Measurements from ENCODE around the gene RERE.
"Not testable (repeated sequence)": the region's sequence is repeated elsewhere in the genome, so short reads cannot be mapped to it uniquely, and the experiment has no call there.

The RERE gene

GRCh38 chr1:8604041-8604945 lies 213.1 kb downstream of the RERE start:
- H3K27me3 Mint-ChIP-seq, result no peaks in the 10 kb centered on the region
- peaks cover 0 to 4% of the 10 kb centered on the region in 2 donors for H3K9me3 Mint-ChIP-seq
- DNase-seq, result peak; percentile 39 to 52
- peak overlapping the region; percentile 75 to 90 for H3K27ac Mint-ChIP-seq
- peaks cover 40% of the 10 kb centered on the region for H3K4me1 Mint-ChIP-seq
- H3K4me3 Mint-ChIP-seq, result peak overlapping the region; percentile 83 to 86
- peak; percentile 96 for ATAC-seq

- H3K9me3 Mint-ChIP-seq, result peaks cover 0 to 4% of the 10 kb centered on the region in 2 donors
- peak overlapping the region in 1 of 2 donors; percentile 87 for H3K27ac Mint-ChIP-seq
- ATAC-seq (no peak), DNase-seq (no peak)
- H3K27me3 Mint-ChIP-seq, result no peaks in the 10 kb centered on the region
- peaks cover 44% of the 10 kb centered on the region for H3K4me1 Mint-ChIP-seq
- peak overlapping the region; percentile 83 to 86 for H3K4me3 Mint-ChIP-seq
Observed at GRCh38 chr1:8603220-8603616, 214.2 kb downstream of the RERE start.

GRCh38 chr1:8602471-8603219 lies 214.8 kb downstream of the RERE start:
- DNase-seq, result no peak

GRCh38 chr1:8600336-8600735 lies 217.1 kb downstream of the RERE start:
- Mint-ChIP-seq H3K4me1 (peaks cover 60% of the 10 kb centered on the region), H3K9me3 (peaks cover 0 to 4% of the 10 kb centered on the region in 2 donors), H3K27me3 (no peaks in the 10 kb centered on the region), H3K4me3 (no peak overlapping the region), H3K27ac (no peak overlapping the region)
- DNase-seq, result no peak
- ATAC-seq, result no peak

More at GRCh38 chr1:8602471-8603219, 214.8 kb downstream of the RERE start:
- ATAC-seq, result no peak
- Mint-ChIP-seq H3K4me1 (peaks cover 46% of the 10 kb centered on the region), H3K4me3 (peak overlapping the region; percentile 40 to 48), H3K9me3 (peaks cover 0 to 4% of the 10 kb centered on the region in 2 donors), H3K27ac (no peak overlapping the region), H3K27me3 (no peaks in the 10 kb centered on the region)

GRCh38 chr1:8599646-8600212 lies 217.7 kb downstream of the RERE start:
- Mint-ChIP-seq H3K27ac (no peak overlapping the region), H3K9me3 (peaks cover 0 to 4% of the 10 kb centered on the region in 2 donors), H3K27me3 (no peaks in the 10 kb centered on the region), H3K4me1 (peaks cover 54% of the 10 kb centered on the region), H3K4me3 (no peak overlapping the region)
- ATAC-seq (no peak), DNase-seq (no peak)

GRCh38 chr1:8598783-8599182 lies 218.7 kb downstream of the RERE start:
- Mint-ChIP-seq H3K4me3 (no peak overlapping the region), H3K27ac (no peak overlapping the region), H3K4me1 (peaks cover 45% of the 10 kb centered on the region), H3K9me3 (peaks cover 4 to 8% of the 10 kb centered on the region in 2 donors), H3K27me3 (no peaks in the 10 kb centered on the region)
- DNase-seq (no peak), ATAC-seq (no peak)

GRCh38 chr1:8598060-8598724 lies 219.2 kb downstream of the RERE start:
- peak overlapping the region in 1 of 2 donors; percentile 31 for H3K27ac Mint-ChIP-seq
- ATAC-seq (no peak), DNase-seq (no peak)
- peaks cover 10 to 14% of the 10 kb centered on the region in 2 donors for H3K9me3 Mint-ChIP-seq
- H3K4me3 Mint-ChIP-seq, result no peak overlapping the region
- peaks cover 39% of the 10 kb centered on the region for H3K4me1 Mint-ChIP-seq
- H3K27me3 Mint-ChIP-seq, result no peaks in the 10 kb centered on the region

GRCh38 chr1:8597455-8597854 lies 220.0 kb downstream of the RERE start:
- Mint-ChIP-seq H3K27ac (peak overlapping the region in 1 of 2 donors; percentile 48), H3K9me3 (peaks cover 15% of the 10 kb centered on the region in 2 donors), H3K4me3 (no peak overlapping the region), H3K27me3 (no peaks in the 10 kb centered on the region), H3K4me1 (peaks cover 31% of the 10 kb centered on the region)
- ATAC-seq, result no peak
- no peak for DNase-seq

- ATAC-seq (no peak), DNase-seq (no peak)
- H3K4me3 Mint-ChIP-seq, result no peak overlapping the region
- H3K27ac Mint-ChIP-seq, result no peak overlapping the region
- H3K9me3 Mint-ChIP-seq, result peaks cover 15% of the 10 kb centered on the region in 2 donors
- H3K4me1 Mint-ChIP-seq, result peaks cover 28% of the 10 kb centered on the region
- no peaks in the 10 kb centered on the region for H3K27me3 Mint-ChIP-seq
Observed at GRCh38 chr1:8595941-8596340, 221.5 kb downstream of the RERE start.

GRCh38 chr1:8595332-8595731 lies 222.1 kb downstream of the RERE start:
- ATAC-seq (no peak), DNase-seq (no peak)
- H3K4me3 Mint-ChIP-seq, result no peak overlapping the region

GRCh38 chr1:8593292-8593691 lies 224.1 kb downstream of the RERE start:
- peaks cover 11 to 15% of the 10 kb centered on the region in 2 donors for H3K9me3 Mint-ChIP-seq

More at GRCh38 chr1:8595332-8595731, 222.1 kb downstream of the RERE start:
- peaks cover 15% of the 10 kb centered on the region in 2 donors for H3K9me3 Mint-ChIP-seq
- no peak overlapping the region for H3K27ac Mint-ChIP-seq
- H3K4me1 Mint-ChIP-seq, result peaks cover 34% of the 10 kb centered on the region
- H3K27me3 Mint-ChIP-seq, result no peaks in the 10 kb centered on the region

GRCh38 chr1:8591569-8591968 lies 225.9 kb downstream of the RERE start:
- Mint-ChIP-seq H3K27ac (no peak overlapping the region), H3K9me3 (peaks cover 11 to 15% of the 10 kb centered on the region in 2 donors), H3K4me1 (peaks cover 46% of the 10 kb centered on the region), H3K27me3 (no peaks in the 10 kb centered on the region), H3K4me3 (no peak overlapping the region)
- ATAC-seq, result no peak
- no peak for DNase-seq

More at GRCh38 chr1:8593292-8593691, 224.1 kb downstream of the RERE start:
- H3K4me1 Mint-ChIP-seq, result peaks cover 43% of the 10 kb centered on the region
- peak overlapping the region in 1 of 2 donors; percentile 57 for H3K27ac Mint-ChIP-seq
- not testable (repeated sequence) for ATAC-seq, H3K4me3 Mint-ChIP-seq, DNase-seq, H3K27me3 Mint-ChIP-seq

- Mint-ChIP-seq H3K4me1 (peaks cover 38% of the 10 kb centered on the region), H3K4me3 (no peak overlapping the region), H3K9me3 (peaks cover 11 to 15% of the 10 kb centered on the region in 2 donors), H3K27ac (no peak overlapping the region), H3K27me3 (no peaks in the 10 kb centered on the region)
- ATAC-seq, result no peak
- DNase-seq, result no peak
Observed at GRCh38 chr1:8590721-8591351, 226.6 kb downstream of the RERE start.

- Mint-ChIP-seq H3K4me1 (peaks cover 37% of the 10 kb centered on the region), H3K4me3 (no peak overlapping the region), H3K27me3 (no peaks in the 10 kb centered on the region), H3K9me3 (peaks cover 11 to 15% of the 10 kb centered on the region in 2 donors), H3K27ac (no peak overlapping the region)
- DNase-seq (no peak), ATAC-seq (no peak)
Observed at GRCh38 chr1:8589571-8589970, 227.9 kb downstream of the RERE start.
